ENCODE measurements around the gene ITIH1.

DNA sequence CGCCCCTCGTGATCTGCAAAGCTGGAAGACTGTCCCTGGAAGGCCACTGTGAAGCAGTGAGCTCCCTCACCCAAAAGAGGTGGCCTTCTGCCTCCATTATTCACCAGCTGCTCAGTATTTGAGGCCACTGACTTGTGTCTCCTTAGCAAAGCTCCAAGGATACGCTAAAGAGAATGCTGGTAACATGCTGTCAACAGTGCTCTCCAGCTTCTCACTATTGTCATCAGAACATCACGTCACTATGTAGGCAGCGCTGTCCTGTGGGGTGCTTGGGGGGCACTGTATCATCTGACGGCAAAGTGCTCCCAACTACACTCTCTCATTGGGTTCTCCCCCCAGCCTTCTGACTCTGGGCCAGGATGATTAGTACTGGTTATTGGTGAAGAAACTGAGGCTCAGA, 38.8 kb downstream of the ITIH1 start:
- TF ChIP-seq CTCF (IDR thresholded peaks at IDR 0.05) (no peak), POLR2A (IDR thresholded peaks at IDR 0.05) (no peak)
